Skeletal muscle satellite cell (primary cell): ENCODE data around the gene RNF217.

Source experiments
- H3K27me3 ChIP-seq: 2 replicates; pipeline ENCODE4 v1.7.0; 2013; ENCODE audit warnings: low read length; ENCODE audit not compliant: control insufficient read depth, insufficient read depth
- H3K36me3 ChIP-seq: 2 replicates; pipeline ENCODE4 v1.7.0; 2013; ENCODE audit warnings: mild to moderate bottlenecking, control low read depth, low read length; ENCODE audit not compliant: insufficient read depth
- H3K4me1 ChIP-seq: 2 replicates; pipeline ENCODE4 v1.7.0; 2013; ENCODE audit warnings: low read length; ENCODE audit not compliant: control insufficient read depth, insufficient read depth
- H3K4me2 ChIP-seq: 2 replicates; pipeline ENCODE4 v1.7.0; 2013; ENCODE audit warnings: mild to moderate bottlenecking, low read length
- H3K4me3 ChIP-seq: 2 replicates; pipeline ENCODE4 v1.7.0; 2013; ENCODE audit warnings: low read length
- H3K9ac ChIP-seq: 2 replicates; pipeline ENCODE4 v1.7.0; 2013; ENCODE audit warnings: mild to moderate bottlenecking, low read depth, low read length, moderate library complexity
- H3K9me3 ChIP-seq: replicated peaks from 2 replicates; pipeline ENCODE4 v1.7.0; 2013; ENCODE audit warnings: mild to moderate bottlenecking, control low read depth, low read length

The RNF217 gene

DNA sequence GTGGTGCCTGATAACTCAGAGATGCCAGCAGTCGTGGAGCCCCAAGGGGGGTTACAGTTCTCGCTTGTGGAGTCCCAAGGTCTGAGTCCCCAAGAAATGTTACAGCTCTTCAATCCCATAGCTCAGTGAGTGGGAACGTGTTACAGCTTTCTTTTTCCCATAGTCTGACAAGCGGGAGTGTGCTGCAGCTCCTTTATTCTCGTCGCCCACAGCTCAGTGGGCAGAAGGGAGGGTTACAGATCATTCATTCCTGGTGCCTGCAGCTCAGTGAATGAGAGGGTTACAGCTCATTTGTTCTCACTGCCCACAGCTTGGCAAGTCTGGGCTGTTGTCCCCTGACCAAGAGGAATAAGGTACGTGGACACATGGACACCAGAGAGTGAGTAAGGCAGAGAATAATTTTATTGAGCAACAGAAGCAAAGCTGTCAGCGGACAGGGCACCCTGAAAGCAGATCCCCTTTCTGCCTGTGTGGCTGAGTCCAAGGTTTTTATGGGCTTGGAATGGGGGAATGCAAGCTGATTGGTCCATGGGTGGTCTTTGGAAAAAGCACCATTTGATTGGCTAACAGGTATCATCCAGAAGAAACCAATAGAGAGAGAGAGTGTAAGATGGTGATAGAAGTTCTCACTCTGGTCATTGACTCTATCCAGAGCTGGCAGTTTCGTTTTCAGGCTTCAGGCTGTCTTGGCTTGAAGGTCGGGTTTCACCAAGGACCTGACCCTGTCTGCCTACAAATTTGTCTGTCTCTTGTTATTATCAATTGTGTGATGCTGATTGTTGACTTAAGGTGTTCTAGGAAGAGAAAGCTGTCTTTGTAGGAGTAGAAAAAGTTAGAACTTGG lies 16.4 kb downstream of the RNF217 start:
- Histone ChIP-seq H3K27me3 (no peaks in the 10 kb centered on the region), H3K36me3 (peaks cover 22% of the 10 kb centered on the region), H3K9me3 (peaks cover 8% of the 10 kb centered on the region), H3K4me3 (no peak overlapping the region), H3K4me1 (peaks cover 15% of the 10 kb centered on the region), H3K4me2 (no peak overlapping the region), H3K9ac (no peak overlapping the region)

DNA sequence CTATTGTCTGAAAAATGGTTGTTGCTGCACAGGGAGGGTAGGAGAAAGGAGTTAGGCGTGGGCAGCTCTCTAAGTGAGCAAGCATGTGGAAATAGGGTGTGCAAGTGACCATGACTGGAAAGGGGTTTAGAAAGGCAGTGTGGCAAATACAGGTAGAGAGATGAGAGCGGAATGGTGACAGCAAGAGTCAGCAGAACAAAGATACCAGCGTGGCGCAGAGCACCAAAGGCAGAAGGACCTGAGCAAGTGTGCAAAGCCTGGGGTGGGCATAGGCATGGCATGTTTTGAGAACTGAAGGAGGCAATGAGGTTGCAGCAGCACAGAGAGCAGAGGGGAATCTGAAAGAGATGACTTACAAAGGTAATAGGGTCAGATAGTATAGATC lies 17.0 kb downstream of the RNF217 start:
- H3K4me3 ChIP-seq, result no peak overlapping the region
- H3K27me3 ChIP-seq, result no peaks in the 10 kb centered on the region
- no peak overlapping the region for H3K9ac ChIP-seq

DNA sequence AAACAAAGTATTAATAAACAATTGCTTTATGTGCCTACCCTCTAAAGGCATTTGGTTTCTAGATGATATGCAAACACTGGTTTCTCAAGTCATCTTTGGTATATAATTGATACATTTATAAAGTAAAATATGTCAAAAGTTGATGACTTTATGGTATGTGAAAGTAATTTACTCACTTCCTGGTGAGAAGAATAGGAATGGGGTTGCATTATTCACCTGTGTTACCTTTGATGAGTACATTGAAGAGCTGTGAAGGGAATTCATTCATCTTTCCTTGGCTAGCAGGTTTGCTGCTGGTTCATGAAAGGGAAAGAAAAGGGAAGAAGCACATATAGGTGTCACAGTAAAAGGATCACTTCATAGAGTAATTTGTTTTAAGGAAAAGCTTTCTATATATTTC lies 20.4 kb downstream of the RNF217 start:
- no peak overlapping the region for H3K9ac ChIP-seq
- no peaks in the 10 kb centered on the region for H3K27me3 ChIP-seq
- peaks cover 31% of the 10 kb centered on the region for H3K4me1 ChIP-seq
- H3K36me3 ChIP-seq, result peaks cover 19% of the 10 kb centered on the region
- peaks cover 8% of the 10 kb centered on the region for H3K9me3 ChIP-seq
- no peak overlapping the region for H3K4me2 ChIP-seq
- no peak overlapping the region for H3K4me3 ChIP-seq

More for the DNA sequence above, 17.0 kb downstream of the RNF217 start:
- Histone ChIP-seq H3K4me2 (no peak overlapping the region), H3K9me3 (peaks cover 8% of the 10 kb centered on the region), H3K4me1 (peaks cover 21% of the 10 kb centered on the region), H3K36me3 (peaks cover 19% of the 10 kb centered on the region)

DNA sequence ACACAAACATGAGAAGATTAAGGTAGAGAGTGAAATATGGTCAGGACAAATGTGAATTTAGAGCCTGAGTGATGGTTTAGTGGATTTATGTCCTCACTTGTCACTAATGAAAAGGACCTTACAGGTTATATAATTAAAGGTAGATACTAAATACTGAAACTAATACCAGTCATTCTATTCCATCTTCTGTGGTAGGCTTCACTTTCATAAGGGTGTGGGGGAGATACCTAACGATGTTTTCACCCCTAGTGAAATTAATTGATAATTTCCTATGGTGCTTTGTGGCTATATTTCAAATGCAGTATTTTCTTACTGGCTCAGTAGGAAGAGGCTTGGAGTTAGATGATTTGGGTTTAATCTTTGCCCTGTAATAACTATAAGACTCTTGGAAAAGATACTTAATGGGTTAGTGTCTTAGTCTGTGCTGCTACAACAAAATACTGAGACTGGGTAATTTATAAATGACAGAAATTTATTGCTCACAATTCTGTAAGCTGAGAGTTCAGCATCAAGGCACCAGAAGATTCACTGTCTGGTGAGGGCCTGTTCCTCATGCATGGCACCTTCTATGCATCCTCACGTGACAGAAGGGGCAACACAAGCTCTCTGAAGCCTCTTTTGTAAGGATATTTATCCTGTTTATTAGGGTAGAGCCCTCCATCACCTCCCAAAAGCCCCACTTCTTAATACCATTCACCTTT lies 21.3 kb downstream of the RNF217 start:
- Histone ChIP-seq H3K4me1 (peaks cover 29% of the 10 kb centered on the region), H3K36me3 (peaks cover 13% of the 10 kb centered on the region), H3K9ac (no peak overlapping the region), H3K4me3 (no peak overlapping the region), H3K4me2 (no peak overlapping the region), H3K27me3 (no peaks in the 10 kb centered on the region), H3K9me3 (peaks cover 4% of the 10 kb centered on the region)

DNA sequence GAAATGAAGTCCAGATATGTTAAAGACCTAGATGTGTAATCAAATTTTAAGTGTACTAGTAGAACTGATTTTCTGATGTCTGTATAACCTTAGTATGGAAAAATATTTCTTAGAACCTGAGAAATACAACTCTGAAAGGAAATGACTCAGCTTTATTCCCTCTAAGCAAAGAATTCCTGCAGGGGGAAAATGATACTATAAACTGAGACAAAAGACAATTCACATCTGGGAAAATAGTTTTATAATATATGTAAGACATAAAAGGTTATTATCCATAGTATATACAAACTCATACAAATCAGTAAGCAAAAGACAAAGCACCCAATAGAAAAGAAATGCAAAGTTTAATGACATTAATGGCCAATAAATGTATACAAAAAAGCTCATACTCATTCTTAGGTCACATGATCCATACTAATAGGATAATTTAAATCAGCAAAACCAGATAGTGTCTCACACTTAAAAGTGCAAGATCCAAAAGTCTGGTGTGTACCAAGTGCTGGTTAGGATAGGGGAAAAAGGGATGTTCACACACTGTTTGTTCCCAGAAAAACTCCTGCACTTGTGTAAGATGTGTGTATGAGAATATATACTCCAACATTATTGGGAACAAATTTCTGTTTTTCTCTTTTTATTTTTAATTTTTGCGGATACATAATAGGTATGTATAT lies 22.6 kb downstream of the RNF217 start:
- H3K36me3 ChIP-seq, result peaks cover under 1% of the 10 kb centered on the region
- H3K4me3 ChIP-seq, result peak overlapping the region; percentile 30

DNA sequence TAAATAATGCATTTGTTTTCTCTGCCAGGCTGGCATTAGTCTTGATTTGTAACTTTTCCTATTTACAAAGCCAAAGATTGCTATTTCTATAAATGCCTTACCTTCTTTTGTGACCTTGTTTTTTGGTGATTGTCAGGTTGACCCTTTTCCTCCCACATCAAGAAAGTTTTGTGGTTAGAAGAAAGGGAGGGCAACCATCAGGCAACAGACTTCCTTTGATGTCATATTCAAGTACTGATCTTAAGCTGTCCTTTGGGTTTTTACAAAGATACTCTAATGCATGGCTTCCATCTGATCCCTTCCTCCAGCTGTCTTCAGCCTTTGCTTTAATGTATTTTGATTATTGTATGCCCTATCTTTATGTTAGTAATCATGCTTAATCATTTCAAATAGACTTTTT lies 23.9 kb downstream of the RNF217 start:
- Histone ChIP-seq H3K4me3 (no peak overlapping the region), H3K36me3 (no peaks in the 10 kb centered on the region), H3K9me3 (no peaks in the 10 kb centered on the region), H3K9ac (no peak overlapping the region), H3K4me2 (no peak overlapping the region), H3K4me1 (peaks cover 29% of the 10 kb centered on the region), H3K27me3 (no peaks in the 10 kb centered on the region)

More for the DNA sequence above, 22.6 kb downstream of the RNF217 start:
- H3K9me3 ChIP-seq, result no peaks in the 10 kb centered on the region
- H3K4me2 ChIP-seq, result peak overlapping the region; percentile 63
- no peaks in the 10 kb centered on the region for H3K27me3 ChIP-seq
- peak overlapping the region; percentile 41 for H3K9ac ChIP-seq
- peaks cover 29% of the 10 kb centered on the region for H3K4me1 ChIP-seq

DNA sequence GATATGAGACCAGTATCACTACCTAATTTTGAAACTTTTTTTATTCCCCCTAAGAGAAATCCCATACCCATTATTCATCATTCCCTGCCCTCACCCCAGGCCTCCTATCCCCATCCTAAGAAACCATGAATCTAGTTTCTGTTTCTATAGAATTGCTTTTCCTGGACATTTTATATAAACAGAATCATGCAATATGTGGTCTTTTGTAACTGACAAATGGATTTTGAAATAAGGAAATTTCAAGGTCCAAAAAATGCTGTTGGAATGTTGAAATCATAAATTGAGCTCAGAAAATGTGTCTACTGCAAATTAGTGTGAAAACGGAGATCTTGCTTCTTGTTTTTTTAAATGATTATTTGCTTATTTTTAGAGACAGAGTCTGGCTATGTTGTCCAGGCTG lies 25.1 kb downstream of the RNF217 start:
- Histone ChIP-seq H3K36me3 (no peaks in the 10 kb centered on the region), H3K27me3 (no peaks in the 10 kb centered on the region), H3K4me2 (no peak overlapping the region), H3K9me3 (no peaks in the 10 kb centered on the region), H3K4me1 (peaks cover 29% of the 10 kb centered on the region), H3K4me3 (no peak overlapping the region), H3K9ac (no peak overlapping the region)

DNA sequence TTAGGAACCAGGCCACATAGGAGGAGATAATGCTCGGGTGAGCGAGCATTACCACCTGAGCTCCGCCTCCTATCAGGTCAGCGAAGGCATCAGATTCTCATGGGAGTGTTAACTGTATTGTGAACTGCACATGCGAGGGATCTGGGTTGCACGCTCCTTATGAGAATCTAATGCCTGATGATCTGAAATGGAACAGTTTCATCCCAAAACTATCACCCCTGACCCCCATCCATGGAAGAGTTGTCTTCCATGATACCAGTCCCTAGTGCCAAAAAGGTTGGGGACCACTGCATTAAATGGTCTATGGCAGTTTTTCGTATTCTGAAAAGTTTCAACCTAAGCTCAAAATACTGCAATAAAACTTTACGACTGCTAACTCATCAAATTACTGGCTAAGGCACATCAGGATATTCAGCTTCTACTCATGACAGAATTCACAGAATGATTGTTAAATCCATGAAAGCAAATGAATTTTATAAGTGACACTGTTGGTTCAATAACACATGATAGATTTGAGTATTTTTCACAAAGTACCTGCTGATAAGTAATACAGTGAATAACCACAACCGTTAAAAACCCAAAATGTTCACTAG lies 25.9 kb downstream of the RNF217 start:
- H3K4me2 ChIP-seq, result no peak overlapping the region
- peaks cover 29% of the 10 kb centered on the region for H3K4me1 ChIP-seq
- H3K9me3 ChIP-seq, result no peaks in the 10 kb centered on the region
- H3K27me3 ChIP-seq, result no peaks in the 10 kb centered on the region
- H3K36me3 ChIP-seq, result no peaks in the 10 kb centered on the region
- no peak overlapping the region for H3K9ac ChIP-seq
- no peak overlapping the region for H3K4me3 ChIP-seq

DNA sequence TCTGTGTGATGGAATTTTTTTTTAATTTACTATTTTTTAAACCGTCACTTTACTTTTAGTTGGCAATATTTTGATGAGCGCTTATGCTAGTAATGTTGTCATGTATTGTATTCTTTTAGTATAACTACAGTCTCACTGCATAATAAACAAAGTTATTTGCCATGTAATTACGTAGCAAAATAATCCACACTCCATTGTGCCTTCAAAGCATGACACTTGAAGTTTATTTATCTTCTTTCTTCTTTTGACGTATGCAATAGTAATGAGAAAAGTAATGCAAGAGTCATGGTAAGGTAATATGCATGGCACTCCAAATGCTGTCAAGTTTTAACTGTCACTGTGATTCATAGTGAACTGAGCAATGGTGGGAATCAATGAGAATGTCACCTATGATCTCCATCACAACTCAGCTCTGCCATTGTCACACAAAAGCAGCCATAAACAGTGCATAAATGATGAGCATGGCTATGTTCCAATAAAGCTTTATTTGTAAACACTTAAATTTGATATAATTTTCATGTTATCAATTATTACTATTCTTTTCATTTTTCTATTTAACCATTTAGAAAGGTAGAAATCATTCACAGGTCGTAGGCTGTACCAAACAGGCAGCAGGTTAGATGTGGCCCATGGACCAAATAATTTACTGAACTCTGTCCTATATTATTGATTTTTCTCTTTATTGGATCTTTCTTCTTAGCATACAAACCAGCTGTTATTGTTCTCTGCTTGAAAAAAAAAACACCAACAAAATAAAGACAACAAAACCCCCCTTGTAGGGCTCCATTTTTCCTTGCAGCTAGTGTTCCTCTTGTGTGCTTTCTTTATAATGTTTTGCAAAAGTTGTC lies 27.1 kb downstream of the RNF217 start:
- Histone ChIP-seq H3K4me3 (no peak overlapping the region), H3K4me1 (peaks cover 34% of the 10 kb centered on the region), H3K4me2 (no peak overlapping the region), H3K27me3 (no peaks in the 10 kb centered on the region), H3K36me3 (no peaks in the 10 kb centered on the region), H3K9ac (no peak overlapping the region), H3K9me3 (no peaks in the 10 kb centered on the region)

DNA sequence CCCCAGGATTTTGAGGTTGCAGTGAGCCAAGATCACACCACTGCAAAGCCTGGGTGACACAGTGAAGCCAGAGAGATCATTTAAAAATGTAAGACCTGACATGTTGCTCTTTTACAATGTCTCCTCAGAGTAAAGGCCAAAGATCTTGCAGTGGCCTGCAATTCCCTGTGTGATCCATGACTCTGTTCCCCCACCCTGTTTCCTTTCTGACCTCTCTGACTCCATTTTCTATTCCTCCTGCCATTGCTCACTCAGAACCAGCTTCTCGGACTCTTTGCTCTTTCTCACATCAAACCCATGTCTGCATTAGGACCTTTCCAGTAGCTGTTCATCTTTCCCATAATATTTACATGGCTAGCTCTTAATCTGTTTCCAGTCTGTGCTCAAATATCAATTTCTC lies 28.8 kb downstream of the RNF217 start:
- no peak overlapping the region for H3K9ac ChIP-seq
- H3K9me3 ChIP-seq, result no peaks in the 10 kb centered on the region
- no peaks in the 10 kb centered on the region for H3K36me3 ChIP-seq
- peaks cover 32% of the 10 kb centered on the region for H3K4me1 ChIP-seq
- H3K4me2 ChIP-seq, result no peak overlapping the region
- H3K27me3 ChIP-seq, result no peaks in the 10 kb centered on the region
- H3K4me3 ChIP-seq, result no peak overlapping the region
